ENCODE data around the gene LRP1B.
"Not testable (repeated sequence)": the region's sequence is repeated elsewhere in the genome, so short reads cannot be mapped to it uniquely, and the experiment has no call there.

Gene LRP1B

DNA sequence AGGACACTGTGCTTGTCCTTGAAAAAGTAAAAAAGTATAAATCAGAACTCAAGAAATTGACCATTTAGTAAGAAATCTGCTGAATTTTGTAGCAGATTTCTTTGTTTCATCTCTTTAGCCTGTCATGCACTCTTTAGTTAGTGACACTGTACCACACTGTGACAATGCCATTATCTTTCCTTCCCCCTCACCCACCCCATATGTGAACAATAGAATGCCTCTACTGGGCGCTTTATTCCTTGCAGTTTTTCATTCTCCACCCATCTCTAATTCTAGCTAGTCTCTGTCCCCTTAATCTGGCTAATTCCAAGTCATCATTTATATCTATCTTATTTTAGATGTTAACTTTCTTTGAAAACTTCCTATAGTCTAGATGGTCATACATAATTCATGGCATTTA, 241.0 kb downstream of the LRP1B start:
- no peak for DNase-seq (ENCODE audit: low read depth, low spot score)

DNA sequence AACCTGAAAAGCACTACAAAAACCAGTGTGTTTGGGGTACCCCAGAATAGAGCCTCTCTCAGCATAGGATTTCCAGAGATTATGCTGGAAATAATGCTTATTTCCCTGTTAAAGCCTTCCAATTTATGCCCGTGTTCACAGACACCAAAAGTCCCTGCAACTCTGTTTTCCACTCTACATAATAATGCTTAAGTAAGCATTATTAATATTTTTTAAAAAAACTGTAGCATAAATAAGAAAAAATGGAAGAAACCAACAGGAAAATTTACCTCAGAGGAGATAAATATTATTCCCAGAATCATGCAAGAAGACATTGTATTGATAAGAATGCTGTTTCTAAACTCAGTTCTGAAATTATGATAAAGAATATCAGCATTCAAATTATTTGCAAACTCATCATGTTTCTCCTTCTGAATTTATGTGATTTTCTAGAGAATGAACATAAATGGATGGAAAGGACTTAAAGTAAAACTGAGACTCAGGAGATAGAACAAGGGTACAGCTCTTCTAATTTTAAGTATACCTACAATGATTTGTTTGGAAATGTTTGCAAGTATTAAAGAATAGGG, 241.7 kb downstream of the LRP1B start:
- DNase-seq (ENCODE audit: low read depth, low spot score) = no peak

DNA sequence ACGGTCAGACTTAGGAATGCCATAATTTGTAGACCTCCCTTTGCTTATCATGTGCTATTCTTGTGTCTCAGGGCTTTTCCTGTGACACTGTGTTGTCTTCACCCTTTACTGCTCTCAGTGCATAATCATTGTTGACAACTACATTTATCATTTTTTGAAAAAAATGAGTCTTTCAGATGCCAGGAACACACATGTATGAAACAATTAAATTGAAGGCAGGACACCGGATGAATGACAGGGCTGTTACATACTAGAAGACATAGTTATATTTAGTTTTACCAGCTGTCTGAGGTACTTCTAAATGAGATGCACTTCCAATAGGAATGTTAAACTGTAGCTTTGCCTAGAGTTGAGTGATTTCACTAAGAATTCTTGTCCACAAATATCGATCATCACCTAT, 243.5 kb downstream of the LRP1B start:
- DNase-seq (ENCODE audit: low read depth, low spot score) = no peak

DNA sequence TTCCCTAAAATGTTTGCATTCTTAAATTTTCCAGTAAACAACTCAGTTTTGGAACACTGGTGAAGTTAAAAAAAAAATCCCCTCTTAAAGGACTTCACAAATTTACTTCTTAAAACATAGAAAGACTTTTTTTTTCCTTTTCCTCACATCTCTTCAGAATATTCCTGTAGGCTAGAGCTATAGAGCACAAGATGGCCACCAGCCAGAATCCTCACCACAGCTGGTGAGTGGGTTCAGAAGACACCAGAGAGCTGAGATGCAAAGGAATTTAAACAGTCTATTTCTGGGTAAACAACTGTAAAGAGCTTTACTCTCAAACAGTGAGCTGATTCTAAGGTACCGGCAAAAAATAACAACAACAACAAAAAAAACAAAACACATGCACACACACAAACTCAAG, 252.8 kb downstream of the LRP1B start:
- no peak for DNase-seq (ENCODE audit: low read depth, low spot score)

DNA sequence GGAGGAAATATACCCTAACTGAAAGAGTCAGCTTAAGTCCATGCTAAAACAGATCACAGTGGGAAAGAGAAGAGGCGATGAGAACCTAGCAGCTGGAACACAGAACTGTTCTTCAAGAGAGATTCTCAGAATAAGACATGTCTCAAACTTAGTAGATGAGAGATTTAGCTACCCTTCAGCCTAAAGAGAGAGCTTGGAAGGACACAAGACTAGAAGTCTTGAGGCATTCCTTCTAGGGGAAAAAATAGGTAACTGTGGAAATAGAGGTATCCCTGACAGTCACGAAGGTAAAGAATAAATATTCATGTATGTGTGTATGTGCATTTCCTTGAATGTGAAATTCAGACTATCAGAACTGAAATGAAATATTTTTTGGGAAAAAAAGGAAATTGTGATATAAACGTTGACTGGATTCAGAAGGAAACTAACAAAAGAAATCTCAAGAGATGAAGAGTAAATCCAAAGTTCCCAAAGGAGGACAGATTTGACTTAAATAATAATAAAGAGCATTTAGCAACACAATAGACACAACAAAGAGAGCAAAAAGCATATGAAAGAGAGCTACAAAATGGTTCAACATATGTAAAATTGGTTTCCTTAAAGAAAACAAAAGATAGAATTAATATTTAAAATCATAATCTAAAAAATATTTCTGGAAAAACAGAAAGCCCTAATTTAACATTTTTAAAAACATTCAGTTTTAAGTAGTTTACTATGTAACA, 258.7 kb downstream of the LRP1B start:
- no peak for DNase-seq (ENCODE audit: low read depth, low spot score)

DNA sequence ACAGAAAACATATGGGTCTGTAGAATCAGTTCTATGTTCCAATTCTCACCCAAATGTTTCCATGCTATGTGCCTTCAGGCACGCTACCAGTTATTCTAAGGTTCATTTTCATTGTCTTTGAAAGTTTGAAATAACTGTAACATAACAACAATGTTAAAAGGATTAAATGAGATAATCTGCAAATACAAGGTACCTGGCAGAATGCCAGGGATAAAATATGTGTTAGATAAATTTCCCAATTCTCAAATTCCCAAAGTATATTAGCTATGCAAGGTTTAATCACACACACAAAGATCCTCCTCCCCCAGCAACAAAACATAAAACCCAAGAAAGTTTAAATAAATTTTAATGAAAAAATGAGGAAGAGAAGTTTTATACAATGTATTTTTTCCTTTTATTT, 261.2 kb downstream of the LRP1B start:
- no peak for DNase-seq (ENCODE audit: low read depth, low spot score)

DNA sequence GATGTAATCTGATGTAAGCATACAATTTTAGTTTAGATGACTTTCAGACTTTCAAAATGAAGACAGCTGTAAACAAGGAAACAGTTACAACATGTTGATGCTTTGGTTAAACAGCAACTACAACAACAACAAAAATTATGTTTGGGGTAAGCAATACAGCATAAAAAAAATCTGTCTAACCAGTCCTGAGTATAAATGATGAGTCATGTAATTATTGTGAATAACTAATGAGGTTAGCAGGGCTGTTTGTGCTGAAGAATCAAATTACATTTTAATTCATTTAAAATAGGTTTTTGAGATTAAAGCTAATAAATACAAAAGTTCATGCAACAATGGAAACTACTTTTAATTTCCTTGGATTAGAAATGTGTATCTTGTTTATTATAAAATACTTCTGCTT, 266.9 kb downstream of the LRP1B start:
- DNase-seq (ENCODE audit: low read depth, low spot score) = no peak

DNA sequence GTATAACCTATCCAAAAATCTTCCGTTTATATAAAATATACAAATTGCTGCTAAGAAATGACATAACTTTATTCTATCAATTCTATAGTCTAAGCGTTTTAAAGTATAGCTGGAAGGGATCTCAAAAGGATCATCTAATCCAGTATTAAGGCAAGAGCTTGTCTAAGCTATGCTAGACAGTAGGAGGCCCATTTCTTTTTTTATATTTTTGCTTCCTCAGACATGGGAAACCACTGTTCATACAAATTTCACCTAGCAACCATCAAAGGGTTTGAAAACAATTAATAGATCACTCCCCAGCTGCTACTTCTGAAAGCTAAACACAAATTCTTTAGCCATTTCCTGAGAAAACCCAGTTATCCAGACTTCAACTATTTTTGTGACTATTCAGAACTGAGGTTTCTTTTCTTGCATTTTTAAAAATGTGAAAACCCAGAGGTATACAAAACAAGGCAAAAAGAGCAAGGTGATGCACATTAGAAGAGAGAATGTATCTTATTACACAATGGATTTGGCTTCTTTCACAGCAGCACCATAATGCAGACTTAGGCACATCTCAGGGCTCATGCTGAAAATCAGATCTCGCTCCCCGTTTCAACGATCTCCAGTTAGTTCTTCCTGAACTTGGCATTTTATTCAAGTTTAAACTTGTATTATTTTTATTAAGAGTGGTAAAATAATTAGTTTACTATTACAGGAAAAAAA, 274.4 kb downstream of the LRP1B start:
- DNase-seq (ENCODE audit: low read depth, low spot score) = no peak

DNA sequence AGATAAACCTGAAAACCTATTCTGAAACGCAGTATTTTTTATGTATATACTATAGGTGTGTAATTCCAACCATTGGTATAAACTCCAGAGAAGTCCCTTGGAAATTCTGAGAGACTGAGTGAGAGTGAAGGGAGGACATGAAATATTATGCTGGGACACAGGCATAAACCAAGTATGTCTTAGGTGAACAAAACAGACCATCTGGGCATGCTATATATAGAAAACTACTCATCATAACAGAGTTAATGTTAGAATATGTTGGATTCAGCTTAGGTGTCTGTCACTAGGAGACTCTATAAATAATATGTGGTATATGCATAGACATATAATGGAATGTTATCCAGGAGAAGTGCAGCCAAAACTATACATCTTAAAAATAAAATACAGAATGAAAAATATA, 282.6 kb downstream of the LRP1B start:
- no peak for DNase-seq (ENCODE audit: low read depth, low spot score)

DNA sequence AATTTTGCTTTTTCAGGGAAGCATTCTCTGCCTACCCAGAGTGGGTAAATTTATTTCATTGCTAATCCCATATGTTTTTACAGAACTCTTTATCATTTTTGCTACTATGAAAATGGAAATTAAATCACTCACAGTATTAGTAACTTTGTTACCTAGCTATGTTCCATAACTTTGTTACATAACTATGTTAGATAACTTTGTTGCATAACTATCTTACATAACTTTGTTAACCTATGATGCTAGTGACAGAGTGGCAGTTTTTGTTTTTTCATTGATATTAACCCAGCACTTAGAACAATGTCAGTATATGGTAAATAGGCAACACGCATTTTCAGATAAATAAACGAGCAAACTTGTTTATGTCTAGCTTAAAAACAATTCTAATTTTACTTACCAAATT, 286.6 kb downstream of the LRP1B start:
- DNase-seq (ENCODE audit: low read depth, low spot score) = no peak

DNA sequence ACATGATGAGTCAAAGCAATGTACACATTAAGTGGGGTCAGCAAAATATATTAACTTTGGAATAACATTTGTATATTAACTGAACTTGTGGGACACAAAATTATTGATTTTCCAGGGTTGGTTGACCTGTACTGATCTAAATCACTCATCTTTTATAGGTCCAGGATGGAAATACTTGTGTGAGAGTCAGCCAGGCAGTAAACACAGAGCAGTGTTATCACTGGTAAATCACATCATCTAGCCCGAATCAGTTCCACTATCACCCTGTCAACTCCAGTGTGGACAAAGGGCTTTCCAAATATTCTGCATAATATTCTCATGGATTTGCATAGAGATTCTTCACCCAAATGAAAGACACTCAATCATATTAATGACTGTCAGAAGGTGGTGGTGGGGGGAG, 295.7 kb downstream of the LRP1B start:
- no peak for DNase-seq (ENCODE audit: low read depth, low spot score)

DNA sequence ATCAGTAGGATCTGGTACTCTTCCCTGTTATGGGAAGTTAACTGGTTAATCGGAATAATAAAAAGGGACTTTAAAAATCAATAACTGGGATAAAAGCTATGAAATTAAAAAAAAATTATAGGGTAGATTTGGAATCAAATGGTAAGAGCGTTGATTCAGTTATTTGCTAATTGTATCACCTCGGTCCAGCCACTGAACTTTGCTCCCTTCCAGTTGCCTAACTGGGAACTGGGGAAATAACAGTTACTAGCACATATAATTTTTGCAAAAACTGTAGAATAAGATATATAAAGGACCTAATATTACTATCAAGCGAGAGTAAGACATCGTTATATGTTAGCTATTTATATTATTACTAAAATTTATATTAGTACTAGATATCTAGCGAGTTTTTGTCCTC, 302.1 kb downstream of the LRP1B start:
- no peak for DNase-seq (ENCODE audit: low read depth, low spot score)

DNA sequence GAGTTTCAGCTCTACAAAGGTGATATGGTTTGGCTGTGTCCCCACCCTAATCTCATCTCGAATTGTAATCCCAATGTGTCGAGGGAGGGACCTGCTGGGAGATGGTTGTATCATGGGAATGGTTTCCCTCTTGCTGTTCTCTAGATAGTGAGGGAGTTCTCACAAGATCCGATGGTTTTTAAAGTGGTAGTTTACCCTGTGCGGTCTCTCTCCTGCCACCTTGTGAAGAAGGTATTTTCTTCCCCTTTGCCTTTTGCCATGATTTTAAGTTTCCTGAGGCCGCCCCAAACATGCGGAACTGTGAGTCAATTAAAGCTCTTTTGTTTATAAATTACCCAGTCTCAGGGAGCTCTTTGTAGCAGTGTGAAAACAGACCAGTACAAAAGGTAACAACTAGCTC, 306.0 kb downstream of the LRP1B start:
- no peak for DNase-seq (ENCODE audit: low read depth, low spot score)

DNA sequence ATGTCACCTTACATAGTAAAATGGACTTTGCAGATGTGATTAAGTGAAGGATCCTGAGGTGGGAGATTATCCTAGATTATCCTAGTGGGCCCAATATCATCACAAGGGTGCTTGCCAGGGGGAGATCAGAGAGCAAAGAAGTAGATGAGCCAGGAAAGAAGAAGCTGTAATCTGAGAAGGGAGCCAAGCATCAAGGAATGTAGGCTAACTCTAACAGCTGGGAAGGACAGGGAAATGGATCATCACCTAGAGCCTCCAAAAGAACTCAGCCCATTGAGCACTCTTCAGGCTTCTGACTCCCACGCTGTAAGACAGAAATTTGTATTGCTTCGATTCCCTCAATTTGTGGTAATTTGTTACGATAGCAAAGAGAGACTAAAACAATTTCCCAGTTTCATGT, 309.9 kb downstream of the LRP1B start:
- DNase-seq (ENCODE audit: low read depth, low spot score) = no peak

DNA sequence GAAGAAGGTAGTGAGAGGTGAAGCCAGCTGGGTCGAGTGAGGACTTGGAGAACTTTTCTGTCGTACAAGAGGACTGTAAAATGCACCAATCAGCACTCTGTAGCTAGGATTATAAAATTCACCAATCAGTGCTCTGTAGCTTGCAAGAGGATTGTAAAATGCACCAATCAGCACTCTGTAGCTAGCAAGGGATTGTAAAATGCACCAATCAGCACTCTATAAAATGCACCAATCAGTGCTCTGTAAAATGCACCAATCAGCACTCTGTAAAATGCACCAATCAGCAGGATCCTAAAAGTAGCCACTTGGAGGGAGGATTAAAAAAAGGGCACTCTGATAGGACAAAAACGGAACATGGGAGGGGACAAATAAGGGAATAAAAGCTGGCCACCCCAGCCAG, 315.5 kb downstream of the LRP1B start:
- not testable (repeated sequence) for DNase-seq (ENCODE audit: low read depth, low spot score)

DNA sequence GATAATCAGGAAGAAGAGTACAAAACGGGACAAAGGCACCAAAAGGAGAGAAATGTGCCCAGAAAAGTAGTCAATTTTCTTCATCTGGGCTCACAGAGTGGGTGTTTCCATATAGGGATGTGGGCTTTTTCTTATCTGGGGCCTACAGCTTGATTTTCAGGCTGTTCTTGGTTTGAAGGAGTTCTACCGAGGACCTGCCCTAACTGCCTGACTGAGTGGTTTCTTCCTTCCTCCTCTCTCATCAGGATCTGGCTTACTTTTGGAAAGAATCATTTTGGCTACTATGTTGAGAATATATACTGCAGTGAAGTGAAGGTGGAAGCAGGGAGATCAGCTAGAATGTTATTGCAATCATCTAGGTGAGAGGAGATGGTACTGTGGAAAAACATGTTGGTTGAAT, 316.7 kb downstream of the LRP1B start:
- DNase-seq (ENCODE audit: low read depth, low spot score) = no peak

DNA sequence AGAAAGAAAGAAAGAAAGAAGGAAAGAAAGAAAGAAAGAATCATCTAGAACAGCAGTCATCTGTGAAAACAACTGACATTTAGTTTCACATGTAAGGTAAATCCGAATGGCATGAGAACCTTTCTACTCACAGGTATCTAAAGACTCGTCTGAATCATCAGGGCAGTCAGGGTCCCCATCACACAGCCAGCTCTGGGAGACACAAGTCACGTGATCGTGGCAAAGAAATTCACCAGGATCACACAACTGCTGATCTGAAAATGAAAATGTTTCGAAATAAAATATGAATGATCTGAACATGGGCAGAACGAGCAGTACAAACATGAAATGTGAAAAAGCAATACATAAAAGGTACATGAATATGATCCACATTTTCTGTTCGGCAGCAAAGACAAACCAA, 320.7 kb downstream of the LRP1B start:
- no peak for DNase-seq (ENCODE audit: low read depth, low spot score)

DNA sequence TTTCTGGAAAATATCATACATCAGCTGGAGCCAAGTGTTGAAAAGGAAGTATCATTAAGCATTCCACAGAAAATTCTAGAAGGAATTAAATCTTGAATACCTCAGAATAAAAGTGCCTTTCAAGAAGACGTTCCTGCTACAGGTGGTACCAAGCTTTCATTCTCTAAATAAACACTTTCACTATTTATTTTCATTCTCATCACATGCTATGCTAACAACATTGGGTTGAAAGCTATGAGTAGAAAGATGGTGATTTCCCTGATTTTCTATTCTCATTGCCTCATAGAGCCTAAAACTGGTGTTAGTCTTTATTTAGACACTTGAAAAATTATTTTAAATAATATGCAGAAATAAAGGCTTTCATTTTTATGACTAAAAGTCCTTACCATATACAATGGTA, 324.7 kb downstream of the LRP1B start:
- no peak for DNase-seq (ENCODE audit: low read depth, low spot score)

DNA sequence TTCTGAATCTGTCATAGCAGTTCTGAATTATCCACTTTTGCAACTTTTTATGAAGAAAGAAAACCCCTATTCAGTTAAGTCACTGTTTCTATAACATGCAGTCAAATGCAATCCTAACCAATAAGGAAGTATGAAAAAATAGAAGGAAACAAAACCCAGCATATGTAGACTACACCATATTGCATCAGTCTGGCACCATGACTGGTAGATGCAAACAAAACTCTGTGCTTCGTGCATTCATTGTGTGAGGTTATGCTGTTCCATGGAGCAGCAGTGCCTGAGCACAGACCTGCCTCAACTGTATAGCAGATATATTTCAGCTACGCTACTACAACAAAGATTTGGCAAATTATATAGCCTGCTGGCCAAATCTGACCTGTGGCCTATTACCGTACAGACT, 325.5 kb downstream of the LRP1B start:
- DNase-seq (ENCODE audit: low read depth, low spot score) = no peak

DNA sequence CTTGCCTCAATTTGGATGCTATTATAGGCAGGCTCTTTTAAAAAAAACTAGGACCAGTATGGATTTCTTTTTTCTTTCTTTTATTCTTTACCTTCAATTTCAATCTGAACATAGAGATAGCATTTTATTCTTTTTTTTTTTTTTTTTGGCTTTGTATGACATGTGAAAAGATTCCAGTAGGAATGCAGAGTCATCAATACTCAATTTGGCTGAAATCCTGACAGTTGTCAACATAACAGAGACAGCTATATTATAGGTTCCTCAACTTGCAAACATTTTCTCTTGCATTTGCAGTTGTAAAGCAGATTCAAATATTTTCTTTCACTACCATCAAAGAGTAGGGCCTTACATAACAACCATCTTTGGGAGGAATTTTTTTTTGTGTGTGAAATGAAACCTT, 334.4 kb downstream of the LRP1B start:
- DNase-seq (ENCODE audit: low read depth, low spot score) = no peak

DNA sequence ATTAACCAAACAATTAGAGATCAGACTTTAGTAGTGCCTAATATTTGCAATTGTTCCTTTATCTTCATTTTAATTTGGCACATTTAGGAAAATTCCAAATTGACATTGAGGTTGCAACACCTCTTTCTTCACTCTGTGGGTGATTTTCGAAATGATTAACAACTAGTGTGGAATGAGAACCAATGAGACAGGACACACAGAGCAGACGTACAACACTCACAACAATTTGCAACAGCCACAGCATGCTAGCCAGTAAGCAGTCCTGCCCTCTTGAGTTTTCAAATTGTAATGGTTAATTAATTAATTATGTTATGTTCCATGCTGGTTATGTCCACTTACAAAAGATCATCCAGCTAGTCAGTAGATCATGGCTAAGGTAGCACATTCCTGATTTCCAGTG, 339.3 kb downstream of the LRP1B start:
- no peak for DNase-seq (ENCODE audit: low read depth, low spot score)

DNA sequence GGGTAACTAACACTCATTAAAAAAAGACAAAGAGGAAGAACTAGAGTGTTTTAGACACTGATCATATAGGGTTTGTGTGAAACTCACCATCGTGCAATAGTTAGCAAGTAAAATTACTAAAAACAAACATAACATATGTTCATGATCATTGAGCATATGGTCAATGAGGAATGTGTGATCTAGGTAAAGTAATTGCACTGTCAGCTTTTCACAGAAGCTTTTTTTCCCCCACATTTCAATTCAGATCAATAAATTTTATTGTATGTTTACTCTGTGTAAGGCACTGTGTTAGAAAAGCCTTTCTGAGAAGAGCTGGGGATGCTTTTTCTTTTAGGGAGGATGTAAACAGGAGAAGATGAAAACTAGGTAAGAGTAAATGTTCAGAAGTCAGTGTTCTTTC, 348.2 kb downstream of the LRP1B start:
- no peak for DNase-seq (ENCODE audit: low read depth, low spot score)

DNA sequence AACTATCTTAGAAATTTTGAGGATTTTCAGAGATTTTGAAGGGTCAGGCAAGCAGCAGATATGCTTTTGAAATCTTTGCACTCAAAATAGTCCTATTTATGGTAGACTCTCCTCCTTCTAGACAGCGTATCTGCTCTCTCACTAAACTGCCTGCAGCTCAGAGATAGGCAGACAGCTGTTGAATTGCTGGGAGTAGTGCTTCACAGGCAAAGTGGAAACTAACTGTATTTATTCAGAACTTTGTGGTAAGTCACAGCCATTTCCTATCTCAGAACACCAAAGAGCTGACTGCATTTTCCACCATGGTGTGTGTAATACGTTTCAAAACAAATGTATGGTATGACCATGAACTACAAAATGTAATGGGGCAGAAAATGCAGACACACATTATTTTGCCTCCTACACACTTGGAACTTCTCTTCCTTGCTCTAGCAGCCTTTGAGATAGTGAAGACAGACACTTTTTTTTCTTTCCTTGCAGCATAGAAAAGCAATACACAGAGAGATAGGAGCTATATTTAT, 352.4 kb downstream of the LRP1B start:
- no peak for DNase-seq (ENCODE audit: low read depth, low spot score)

Measured in smooth muscle cell of the brain vasculature (primary cell).